GM23248 (cell line): ENCODE results near the gene MIOX.

Experiments used
- EZH2 ChIP-seq: fragments of 200-600 bp; sonication (generic); IDR thresholded peaks from 2 replicates; pipeline ENCODE4 v1.6.1; 2018; ENCODE audit warnings: antibody characterized with exemption, mild to moderate bottlenecking; ENCODE audit not compliant: insufficient read depth, poor library complexity, severe bottlenecking
- EZH2phosphoT487 ChIP-seq: fragments of 200-600 bp; sonication (generic); IDR thresholded peaks from 2 replicates; pipeline ENCODE4 v1.6.1; 2018; ENCODE audit warnings: antibody characterized with exemption, moderate library complexity, mild to moderate bottlenecking, low read depth; ENCODE audit not compliant: insufficient read depth

DNA sequence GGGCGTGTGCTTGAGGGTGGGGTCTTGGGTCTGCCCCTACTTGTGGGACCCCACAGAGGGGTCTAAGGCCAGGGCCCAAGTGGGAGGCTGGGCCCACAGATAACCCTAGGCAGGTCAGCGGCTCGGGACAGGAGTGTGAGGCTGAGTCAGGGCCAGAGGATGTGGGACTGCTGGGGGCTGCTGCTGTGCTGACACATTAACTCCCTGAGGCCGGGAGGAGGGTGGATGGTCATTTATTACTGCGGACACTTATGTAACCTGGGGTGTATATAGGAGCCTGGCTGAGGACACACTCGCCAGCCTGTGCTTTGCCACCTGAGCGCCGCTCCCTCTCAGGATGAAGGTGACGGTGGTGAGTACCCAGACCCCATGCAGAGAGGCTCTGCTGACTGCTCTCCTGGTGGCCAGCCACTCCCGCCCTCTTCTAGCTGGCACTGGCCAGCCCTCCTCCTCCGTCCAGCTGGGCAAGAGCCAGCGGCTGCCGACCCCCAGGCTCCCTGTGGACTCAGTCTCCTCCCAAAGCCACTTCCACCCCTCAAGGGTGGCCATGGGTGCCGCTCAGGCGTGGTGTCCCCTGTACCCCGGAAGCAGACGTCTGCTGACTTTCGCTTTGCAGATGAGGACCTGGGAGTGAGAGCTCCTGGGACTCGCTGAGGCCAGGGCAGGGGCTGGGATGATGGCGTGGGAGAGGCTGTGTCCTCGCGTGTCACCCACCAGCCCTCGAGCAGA, at the start of gene MIOX:
- TF ChIP-seq EZH2 (no peak), EZH2phosphoT487 (no peak)
